ENCODE measurements around the gene BET1. TPM values are rescaled to one million over a fixed set of nuclear protein-coding genes. Genes with fewer than 3 reads are reported as not detected.

The BET1 gene
- total RNA-seq, 3 donors from 2014 or later, result 18.1 to 51.4 (median 31.8) TPM

DNA sequence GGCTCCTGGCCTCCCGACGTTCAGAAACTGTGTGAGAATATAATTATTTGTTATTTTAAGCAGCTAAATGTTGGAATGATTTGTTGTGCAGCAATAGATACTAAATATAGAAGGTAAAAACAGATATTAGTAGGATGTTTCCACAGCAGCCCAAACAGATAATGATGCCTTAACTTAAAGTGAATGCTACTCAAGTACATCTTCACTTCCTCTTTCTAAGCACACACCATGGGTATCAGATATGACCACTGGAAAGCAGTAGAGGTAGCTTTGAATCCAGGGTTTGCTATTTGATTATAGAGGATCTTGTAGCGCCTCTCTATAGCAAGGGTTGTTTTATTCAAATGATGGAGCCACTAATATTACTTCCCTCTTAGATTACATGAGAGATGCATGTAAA is 38.2 kb upstream of the BET1 start:
- no peaks in the 10 kb centered on the region for H3K4me1 ChIP-seq
- no peak for DNase-seq (ENCODE audit: low spot score in 2 of 2)
- no peak overlapping the region for H3K27ac ChIP-seq
- TF ChIP-seq POLR2AphosphoS5 (IDR thresholded peaks at IDR 0.05) (no peak), POLR2A (IDR thresholded peaks at IDR 0.05) (no peak)
- TF ChIP-seq, protein P1, sequence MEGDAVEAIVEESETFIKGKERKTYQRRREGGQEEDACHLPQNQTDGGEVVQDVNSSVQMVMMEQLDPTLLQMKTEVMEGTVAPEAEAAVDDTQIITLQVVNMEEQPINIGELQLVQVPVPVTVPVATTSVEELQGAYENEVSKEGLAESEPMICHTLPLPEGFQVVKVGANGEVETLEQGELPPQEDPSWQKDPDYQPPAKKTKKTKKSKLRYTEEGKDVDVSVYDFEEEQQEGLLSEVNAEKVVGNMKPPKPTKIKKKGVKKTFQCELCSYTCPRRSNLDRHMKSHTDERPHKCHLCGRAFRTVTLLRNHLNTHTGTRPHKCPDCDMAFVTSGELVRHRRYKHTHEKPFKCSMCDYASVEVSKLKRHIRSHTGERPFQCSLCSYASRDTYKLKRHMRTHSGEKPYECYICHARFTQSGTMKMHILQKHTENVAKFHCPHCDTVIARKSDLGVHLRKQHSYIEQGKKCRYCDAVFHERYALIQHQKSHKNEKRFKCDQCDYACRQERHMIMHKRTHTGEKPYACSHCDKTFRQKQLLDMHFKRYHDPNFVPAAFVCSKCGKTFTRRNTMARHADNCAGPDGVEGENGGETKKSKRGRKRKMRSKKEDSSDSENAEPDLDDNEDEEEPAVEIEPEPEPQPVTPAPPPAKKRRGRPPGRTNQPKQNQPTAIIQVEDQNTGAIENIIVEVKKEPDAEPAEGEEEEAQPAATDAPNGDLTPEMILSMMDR (IDR thresholded peaks at IDR 0.05), result no peak
- H3K27me3 ChIP-seq, result no peaks in the 10 kb centered on the region
- no peaks in the 10 kb centered on the region for H3K9me3 ChIP-seq
- H3K4me3 ChIP-seq, result no peak overlapping the region
- no peaks in the 10 kb centered on the region for H3K36me3 ChIP-seq
- intact Hi-C loops (cut with DNase I; ENCODE audit: low total_unique reads), result no loop called here

DNA sequence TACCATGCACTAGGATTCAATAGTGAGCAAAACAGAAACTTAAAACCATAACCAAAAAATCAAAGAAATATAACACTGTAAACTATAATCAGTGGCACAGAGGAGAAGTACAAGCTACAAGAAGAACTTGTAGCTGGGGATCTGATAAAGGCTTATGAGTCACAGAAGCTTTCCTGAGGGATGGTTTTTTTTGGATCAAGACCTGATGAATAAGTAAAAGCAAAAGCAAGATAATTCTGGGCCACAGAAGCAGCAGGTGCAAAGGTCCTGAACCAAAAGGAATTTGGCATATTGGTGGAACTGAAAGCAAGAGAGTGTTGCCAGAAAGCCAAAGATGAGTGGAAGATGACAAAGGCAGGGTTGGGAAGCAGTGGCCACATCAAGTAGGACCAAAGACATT is 37.4 kb upstream of the BET1 start:
- no peak for TF ChIP-seq POLR2AphosphoS5 (IDR thresholded peaks at IDR 0.05)
- no peak for TF ChIP-seq POLR2A (IDR thresholded peaks at IDR 0.05)
- TF ChIP-seq, protein P1 (IDR thresholded peaks at IDR 0.05), result no peak
- no peaks in the 10 kb centered on the region for H3K4me1 ChIP-seq
- H3K27ac ChIP-seq, result no peak overlapping the region
- H3K27me3 ChIP-seq, result no peaks in the 10 kb centered on the region
- no peaks in the 10 kb centered on the region for H3K9me3 ChIP-seq
- H3K36me3 ChIP-seq, result no peaks in the 10 kb centered on the region
- intact Hi-C loops (cut with DNase I; ENCODE audit: low total_unique reads), result no loop called here
- DNase-seq (ENCODE audit: low spot score in 2 of 2), result no peak
- H3K4me3 ChIP-seq, result no peak overlapping the region

DNA sequence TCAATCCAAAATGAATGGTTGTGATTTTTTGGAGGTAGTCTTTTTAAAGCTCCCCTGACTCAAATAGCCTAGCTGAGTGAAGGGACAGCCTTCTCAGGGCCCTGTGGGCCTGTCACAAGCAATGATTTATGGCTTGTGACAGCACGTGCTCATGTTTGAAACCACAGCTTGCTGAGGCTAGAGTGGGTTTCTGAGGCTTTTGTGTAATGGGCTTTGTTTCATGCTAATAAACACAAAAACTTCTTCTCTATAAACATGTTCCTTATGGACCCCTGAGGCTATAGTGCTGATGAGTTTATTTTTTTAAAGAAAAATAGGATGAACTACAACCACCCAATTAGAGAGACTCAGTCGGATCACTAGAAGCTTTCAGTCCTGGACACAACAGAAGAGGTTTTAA is 36.1 kb upstream of the BET1 start:
- Histone ChIP-seq H3K36me3 (no peaks in the 10 kb centered on the region), H3K4me1 (no peaks in the 10 kb centered on the region), H3K27ac (no peak overlapping the region), H3K9me3 (no peaks in the 10 kb centered on the region), H3K4me3 (no peak overlapping the region), H3K27me3 (no peaks in the 10 kb centered on the region)
- DNase-seq (ENCODE audit: low spot score in 2 of 2), result no peak
- TF ChIP-seq POLR2A (IDR thresholded peaks at IDR 0.05) (no peak), POLR2AphosphoS5 (IDR thresholded peaks at IDR 0.05) (no peak)
- TF ChIP-seq, protein P1 (IDR thresholded peaks at IDR 0.05), result no peak
- intact Hi-C loops (cut with DNase I; ENCODE audit: low total_unique reads), result no loop called here

DNA sequence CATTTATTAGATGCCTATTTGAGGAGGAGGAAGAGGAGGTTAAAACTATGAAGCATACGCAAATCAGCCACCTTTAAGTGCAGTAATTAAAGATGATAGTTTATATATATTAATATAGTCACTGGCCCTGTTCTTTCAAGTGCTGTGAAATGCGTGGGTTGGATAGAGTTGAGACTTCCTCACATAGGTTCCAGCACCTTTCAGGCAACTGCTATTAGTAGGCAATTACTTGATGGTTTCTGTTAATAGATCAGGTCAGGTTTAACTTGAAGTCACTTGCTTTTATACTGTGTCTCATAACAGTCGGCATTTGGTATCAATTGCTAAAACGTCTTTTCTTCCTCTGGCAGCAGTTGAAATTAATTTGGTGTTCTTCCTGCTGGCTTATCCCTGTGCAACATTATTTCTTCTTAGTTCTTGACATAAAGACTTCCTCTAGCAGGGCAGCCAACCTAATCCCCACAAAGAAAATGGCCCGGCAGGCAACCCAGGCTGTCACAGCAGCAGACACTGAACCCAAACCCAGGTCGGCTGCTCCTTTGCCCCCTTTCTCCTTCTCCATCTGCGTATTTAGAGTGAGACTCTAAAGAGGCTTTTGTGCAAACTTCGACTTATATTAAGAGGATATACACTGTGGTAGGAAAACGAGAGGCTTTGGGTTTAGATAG is 35.3 kb upstream of the BET1 start:
- TF ChIP-seq POLR2AphosphoS5 (IDR thresholded peaks at IDR 0.05), result no peak
- Histone ChIP-seq H3K36me3 (no peaks in the 10 kb centered on the region), H3K27me3 (no peaks in the 10 kb centered on the region), H3K4me1 (no peaks in the 10 kb centered on the region), H3K9me3 (no peaks in the 10 kb centered on the region), H3K4me3 (no peak overlapping the region), H3K27ac (no peak overlapping the region)
- intact Hi-C loops (cut with DNase I; ENCODE audit: low total_unique reads), result no loop called here
- no peak for DNase-seq (ENCODE audit: low spot score in 2 of 2)

DNA sequence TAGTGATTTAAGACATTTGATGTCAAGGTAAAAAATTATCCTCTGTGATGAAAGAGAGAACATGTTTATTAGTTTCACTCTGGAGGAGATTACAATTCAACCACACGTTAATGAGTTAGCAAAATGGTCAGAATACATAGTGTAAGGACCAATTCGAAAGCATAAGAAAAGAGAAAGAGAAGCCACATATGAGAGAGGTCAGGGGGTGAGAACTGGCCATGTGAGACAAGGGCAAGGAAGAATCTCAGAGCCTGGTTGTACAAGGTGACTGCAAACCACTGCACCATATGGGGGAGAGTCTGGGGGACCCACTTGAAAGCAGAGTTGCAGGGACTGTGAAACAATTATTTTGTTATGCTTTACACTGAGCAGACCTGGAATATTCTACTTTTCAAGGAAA is 27.7 kb upstream of the BET1 start:
- intact Hi-C loops (cut with DNase I; ENCODE audit: low total_unique reads), result no loop called here
- no peak overlapping the region for H3K27ac ChIP-seq
- TF ChIP-seq POLR2A (IDR thresholded peaks at IDR 0.05), result no peak
- TF ChIP-seq, protein P1 (IDR thresholded peaks at IDR 0.05), result no peak
- no peak for TF ChIP-seq POLR2AphosphoS5 (IDR thresholded peaks at IDR 0.05)
- DNase-seq (ENCODE audit: low spot score in 2 of 2), result no peak
- no peaks in the 10 kb centered on the region for H3K4me1 ChIP-seq
- no peaks in the 10 kb centered on the region for H3K27me3 ChIP-seq
- H3K9me3 ChIP-seq, result no peaks in the 10 kb centered on the region
- H3K4me3 ChIP-seq, result no peak overlapping the region
- no peaks in the 10 kb centered on the region for H3K36me3 ChIP-seq
